NCI-H187 treated with DMSO at 0.1 percent for 48 hours (cell line): ENCODE results near the gene GRIFIN.
"Not testable (repeated sequence)": the region's sequence is repeated elsewhere in the genome, so short reads cannot be mapped to it uniquely, and the experiment has no call there.

Experiments
- DNase-seq: peaks from one replicate; lab custom pipeline; 2025; lab: John Stamatoyannopoulos, UW

Gene GRIFIN

DNA sequence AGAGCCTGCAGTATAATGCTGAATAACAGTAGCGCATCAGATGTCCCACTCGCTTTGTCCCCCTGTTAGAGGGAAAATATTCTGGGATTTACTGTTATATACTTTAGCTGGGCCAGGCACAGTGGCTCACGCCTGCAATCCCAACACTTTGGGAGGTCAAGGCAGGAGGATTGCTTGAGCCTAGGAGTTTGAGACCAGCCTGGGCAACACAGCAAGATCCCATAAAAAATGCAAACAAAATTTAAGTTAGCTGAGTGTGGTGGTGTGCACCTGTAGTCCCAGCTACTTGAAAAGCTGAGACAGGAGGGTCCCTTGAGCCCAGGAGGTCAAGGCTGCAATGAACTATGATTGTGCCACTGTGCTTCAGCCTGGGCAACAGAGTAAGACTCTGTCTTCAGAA, 22.3 kb downstream of the GRIFIN start:
- not testable (repeated sequence) for DNase-seq

DNA sequence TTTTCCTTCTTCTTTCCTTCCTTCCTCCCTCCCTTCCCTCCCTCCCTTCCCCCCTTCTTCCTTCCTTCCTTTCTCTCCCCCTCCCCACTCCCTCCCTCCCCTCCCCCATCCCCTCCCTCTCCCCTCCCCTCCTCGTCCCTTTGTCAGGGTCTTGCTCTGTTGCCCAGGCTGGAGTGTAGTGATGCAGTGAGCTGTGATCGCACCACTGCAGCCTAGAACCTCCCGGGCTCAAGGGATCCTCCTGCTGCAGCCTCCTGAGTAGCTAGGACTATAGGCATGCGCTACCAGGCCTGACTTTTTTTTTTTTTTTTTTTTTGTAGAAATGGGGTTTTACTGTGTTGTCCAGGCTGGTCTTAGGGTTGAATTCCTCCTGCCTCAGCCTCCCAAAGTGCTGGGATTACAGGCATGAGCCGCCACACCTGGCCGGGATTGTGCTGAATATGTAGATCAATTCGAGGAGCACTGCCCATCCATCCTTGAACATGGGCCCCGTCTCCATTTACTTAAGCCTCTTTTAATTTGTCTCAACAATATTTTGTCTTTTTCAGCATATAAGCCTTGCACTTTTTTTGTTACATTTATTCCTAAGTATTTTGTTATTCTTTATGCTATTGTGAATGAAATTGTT, 23.4 kb downstream of the GRIFIN start:
- no peak for DNase-seq

DNA sequence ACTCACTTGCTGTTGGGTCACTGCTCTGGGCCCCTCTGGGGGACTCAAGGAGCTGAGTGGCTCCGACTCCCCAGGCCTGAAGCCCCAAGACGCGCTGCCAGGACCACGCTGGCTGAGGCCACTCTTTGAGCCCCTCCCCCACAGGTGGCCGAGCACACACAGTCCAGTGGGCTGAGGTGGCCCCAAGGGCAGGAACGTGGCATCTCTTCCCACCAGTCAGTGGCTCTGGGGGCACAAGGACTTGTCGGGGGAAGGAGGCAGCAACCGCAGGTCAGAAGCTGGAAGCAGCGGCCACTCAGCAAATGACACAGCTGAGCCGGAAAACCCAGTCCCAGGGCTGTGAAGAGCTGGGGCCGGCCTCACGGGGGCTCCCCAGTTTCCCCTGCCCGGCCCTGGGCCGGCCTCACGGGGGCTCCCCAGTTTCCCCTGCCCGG, 24.1 kb downstream of the GRIFIN start:
- no peak for DNase-seq

DNA sequence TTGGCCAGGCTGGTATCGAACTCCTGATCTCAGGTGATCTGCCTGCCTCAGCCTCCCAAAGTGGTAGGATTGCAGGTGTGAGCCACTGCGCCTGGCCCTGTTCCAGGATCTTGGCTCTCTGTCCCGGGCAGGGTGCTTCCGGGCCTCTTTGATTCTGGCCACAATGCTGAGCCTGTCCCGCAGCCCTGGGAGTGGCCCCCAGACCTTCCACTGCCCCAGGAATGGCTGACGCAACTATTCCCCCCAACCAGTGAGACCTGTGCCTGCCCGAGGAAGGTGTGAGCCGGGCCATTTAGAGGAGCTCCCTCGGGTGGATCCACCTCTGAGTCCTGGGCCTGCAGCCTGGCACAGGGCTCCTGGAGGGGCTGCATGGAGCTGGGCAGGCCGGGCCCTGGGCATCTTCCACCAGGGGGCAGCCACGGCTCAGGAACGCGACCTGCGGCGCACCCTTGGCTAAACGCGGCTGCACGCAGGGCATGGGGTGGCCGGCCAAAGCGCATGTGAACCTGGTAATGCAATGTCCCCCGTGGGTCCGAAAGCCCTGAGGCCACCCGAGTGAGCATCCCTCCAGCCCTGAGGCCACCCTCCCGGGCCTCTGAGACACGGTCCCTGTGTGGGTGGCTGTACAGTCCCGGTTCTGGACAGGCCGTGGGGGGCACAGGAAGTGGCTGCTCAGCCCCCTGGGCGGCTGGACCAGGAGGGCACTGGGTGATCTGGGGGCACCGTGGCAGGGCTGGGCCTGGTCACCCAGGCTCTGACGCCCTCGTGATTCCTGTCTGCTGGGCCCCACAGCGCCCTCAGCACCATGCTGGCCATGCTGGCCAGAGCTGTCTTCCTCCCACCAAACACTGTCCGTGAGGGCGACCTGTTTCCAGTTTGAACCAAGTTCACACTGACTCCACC, 24.8 kb downstream of the GRIFIN start:
- DNase-seq, result no peak

DNA sequence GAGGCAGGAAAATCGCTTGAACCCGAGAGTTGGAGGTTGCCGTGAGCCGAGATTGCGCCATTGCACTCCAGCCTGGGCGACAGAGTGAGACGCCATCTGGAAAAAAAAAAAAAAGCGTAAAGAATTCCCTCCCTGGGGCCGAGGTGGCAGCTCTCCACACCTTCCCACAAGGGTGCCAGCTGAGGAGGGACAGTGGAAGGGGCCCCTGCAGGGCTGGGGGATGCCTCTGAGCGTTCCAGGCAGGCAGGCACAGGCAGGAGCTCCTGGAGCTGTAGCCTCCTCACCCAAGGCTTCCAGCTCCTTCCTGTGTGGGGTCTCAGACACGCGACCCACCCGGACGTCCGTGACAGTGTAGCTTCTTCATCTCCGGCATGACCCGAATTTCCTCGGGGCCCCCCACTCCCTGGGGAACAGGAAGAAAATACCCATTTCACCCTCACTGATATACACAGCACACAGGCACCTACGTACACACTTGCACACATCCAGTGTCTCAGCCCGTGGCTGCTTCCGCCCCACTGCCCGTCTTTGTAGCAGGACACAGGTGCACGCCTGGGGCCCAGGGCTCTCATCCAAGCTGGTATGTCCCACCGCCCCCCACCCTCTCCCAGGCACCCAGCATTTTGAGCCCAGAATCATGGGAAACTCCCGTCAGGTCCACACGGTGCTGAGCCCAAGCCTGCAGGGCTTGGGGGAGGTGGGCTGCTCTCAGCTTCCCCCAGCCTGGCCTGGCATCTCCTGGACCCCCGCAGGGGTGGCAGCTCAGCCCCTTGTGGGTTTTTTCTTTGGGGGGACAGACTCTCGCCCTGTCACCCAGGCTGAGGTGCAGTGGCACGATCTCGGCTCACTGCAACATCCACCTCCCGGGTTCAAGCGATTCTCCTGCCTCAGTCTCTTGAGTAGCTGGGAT, 25.7 kb downstream of the GRIFIN start:
- no peak for DNase-seq

DNA sequence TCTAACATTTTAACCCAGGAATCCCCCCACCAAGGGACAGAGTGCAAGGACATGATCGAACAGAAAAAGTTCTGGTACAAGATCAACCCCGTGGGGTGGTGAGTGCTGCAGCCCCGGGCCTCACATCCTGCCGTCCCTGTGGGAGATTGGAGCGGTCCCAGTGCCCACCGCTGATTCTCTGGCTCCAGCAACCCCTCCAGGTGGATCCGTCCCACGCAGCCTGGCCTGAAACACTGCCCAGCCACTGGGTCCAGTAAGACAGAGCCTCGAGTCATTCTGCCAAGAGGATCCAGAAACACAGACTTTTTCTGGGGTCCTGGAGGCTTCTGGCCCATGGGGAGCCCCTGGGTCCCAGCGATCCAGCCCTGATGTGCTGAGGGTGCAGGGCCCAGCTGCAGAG, 29.5 kb downstream of the GRIFIN start:
- no peak for DNase-seq

DNA sequence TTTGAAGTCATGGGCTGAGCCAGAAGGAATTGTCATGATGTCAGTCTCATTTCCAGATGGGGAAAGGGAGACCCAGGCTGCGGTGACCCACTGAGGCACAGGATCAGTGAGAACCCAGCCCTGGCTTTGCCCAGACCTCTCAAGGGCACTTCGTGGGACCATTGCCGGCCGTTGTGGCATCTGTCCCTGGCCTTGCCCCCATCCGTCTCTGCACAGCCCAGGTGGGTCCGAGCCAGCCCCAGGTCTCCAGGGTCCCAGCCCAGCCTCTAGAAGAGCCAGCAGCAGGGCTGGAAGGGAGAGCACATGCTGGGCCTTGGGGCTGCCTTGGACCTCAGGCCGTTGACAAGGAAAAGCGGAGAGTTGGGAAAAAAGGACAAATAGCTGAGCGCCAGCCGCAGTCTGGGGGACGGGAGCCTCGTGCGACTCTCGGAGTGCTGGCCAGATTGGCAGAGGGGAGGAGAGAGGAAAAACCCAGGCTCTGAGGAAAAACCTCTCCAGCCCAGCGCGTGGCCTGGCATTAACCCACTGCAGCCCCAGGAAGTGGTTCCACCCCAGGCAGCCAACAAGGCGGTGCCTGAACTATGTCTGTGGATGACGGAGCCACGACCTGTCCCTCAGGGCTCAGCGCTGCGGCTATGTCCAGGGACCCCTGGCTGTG, 30.2 kb downstream of the GRIFIN start:
- no peak for DNase-seq

DNA sequence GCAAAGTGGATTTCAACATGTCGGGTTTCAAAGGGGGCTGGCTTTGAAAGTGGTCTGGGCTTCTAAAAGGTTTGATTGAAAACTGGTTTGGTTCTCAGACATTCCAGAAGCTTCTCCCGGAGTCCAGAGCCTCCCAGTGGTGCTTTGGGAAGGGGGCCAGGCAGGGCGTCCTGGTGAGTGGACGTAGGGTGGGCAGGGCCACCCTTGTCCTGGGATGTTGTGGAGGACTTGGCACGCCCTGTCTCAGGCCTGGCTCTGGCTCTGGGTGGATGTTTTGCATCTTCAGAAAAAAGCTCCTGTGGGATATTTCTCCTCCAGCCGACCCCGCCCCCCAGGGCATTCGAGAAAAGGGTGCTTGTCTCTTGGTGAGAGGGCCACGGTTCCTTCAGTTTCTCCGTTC, 31.2 kb downstream of the GRIFIN start:
- DNase-seq, result no peak

DNA sequence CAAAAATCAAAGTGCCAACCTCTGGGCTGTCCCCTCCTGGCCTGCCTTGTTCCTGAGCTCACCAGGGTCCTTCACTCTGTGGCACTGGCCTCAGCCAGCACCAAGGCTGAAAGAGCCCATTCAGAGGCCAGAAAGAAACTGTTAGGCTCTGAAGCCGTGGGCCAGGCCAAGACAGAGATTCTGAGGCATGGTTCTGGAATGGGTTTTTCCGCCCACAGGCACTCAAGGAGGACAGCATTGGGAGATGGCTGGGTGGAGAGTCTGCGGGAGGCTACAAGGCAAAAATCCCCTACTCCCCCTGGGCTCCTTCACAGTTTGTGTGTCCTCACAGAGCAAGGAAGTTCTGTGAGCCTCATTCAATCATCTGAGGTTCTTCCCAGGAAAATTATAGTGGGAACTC, 31.7 kb downstream of the GRIFIN start:
- DNase-seq, result no peak

DNA sequence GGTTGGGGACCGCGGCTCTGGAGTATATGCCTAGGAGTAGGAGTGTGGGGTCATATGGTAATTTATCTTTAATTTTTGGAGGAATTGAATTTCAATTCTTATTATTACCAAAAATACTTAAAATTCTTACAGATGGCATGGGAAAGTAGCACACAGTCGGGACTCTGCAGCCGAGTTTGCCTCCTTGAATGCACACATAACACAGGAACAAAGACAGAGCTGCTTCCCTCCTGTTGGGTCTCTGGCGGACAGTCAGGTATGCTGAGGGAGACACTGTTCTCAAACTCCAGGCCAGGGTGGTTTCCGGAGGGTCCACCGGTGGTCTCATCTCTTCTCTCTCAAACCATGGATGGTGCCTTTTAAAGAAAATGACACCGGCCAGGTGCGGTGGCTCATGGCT, 32.7 kb downstream of the GRIFIN start:
- no peak for DNase-seq

DNA sequence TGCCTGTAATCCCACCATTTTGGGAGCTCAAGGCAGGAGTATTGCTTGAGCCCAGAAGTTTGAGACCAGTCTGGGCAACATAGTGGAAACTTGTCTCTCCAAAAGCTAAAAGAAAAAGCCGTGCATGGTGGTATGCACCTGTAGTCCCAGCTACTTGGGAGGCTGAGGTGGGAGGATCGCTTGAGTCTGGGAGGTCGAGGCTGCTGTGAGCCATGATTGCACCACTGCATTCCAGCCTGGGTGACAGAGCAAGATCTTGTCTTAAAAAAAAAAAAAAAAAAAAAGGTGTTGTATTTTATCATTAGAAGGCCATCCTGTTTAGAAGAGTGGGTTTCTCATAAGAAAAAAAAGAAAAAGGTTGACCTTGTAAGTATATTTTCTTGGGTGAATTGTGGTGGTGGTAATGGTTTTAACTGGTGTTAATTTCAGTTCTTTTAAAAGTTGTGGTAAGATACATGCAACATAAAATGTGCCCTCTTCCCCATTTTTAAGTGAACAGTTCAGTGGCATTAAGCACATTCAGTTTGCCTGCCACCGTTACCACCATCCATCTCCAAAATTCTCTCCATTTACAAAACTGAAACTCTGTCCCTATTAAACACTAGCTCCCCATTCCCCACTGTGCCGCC, 34.7 kb downstream of the GRIFIN start:
- no peak for DNase-seq

DNA sequence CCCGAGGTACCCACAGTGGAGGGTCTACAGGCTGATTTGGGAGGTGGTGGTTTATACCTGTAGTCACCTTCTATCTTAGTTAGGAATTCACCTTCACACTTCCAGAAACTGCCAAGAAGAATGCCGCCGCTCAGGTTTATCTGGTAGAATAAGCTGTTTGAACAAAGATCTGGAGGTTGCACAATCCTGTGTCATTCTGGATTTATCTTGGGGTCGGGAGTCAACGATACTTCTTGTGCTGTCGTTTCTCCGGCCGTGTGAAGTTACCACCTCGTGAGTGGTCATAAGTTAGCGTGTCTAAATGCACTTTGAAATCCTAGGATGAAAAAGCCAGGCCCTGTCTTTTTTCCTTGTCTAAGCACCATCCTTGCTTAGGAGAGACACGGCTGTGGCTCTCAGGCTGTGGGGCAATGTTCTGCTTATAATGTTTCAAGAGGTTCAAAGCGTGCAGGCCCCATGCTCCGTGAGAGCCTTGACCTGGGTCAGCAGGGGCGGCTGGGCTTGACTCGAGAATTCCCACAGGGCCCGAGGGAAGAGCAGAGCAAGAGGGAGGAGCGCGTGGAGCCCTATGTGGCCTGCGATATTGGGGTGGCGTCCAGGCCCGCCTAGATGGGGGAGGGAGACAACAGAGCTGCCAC, 35.5 kb downstream of the GRIFIN start:
- DNase-seq, result no peak

DNA sequence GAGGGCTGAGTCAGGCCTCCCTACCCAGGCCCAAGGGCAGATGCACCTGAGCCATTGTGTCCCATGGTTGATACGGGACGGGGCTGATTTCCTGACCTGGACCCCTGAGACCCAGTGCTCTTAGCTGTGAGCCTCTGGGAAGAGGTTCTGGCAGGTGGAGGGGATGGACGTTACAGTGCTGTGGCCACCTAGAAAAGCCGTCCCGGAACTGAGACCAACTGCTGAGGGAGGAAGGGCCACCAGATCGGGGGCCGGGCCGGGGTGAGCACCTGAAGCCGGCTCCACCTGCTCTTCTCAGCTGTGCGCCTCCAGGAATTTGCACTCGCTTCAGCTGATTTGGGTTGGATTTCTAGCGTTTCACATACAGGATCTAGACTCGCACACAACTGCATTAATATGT, 37.4 kb downstream of the GRIFIN start:
- DNase-seq, result no peak

DNA sequence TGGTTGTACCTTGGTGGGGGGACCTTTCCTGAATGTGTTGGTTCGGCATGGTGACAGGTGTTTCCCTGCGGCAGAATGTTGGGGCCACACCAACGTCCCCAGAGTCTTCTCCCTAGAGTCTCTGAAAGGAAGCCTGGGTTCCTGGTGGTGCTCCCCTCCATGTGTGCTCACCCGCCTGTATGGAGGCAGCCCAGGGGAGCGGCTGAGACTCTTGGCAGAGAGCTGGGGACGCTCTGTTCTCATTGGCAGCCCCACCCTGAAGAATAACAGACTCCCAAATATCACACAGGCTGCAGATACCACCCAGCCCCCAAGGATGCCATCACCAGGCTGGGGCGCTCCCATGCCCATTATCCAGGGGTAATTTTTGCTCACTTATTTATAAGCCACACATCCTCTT, 38.0 kb downstream of the GRIFIN start:
- no peak for DNase-seq

DNA sequence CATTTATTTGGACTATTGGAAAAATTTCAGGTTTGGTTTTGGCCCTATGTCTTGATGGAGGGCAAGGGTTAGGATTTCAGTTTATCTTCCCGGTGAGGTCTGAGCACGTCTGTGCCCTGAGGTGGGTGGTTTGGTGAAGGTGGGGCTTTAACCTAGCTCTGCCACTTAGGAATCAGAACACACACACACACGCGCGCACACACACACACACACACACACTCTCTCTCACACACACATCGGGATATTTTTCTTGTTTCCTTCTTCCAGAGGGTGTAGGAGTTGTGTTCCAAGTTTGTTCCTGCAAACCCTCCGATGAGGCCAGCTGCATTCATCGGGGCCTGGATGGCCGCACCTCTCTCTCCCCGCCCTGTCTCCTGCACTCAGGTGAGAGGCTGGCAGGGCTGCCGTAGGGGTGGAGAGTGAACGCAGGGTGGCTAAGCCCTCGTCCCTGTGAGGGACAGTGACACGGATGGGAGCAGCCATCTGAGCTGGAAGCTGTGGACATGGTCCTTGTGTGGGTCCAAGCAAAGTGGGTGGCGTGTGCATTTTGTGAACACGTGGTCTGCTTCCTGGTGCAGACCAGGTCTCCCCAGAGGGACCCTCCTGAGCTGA, 38.6 kb downstream of the GRIFIN start:
- DNase-seq, result no peak

DNA sequence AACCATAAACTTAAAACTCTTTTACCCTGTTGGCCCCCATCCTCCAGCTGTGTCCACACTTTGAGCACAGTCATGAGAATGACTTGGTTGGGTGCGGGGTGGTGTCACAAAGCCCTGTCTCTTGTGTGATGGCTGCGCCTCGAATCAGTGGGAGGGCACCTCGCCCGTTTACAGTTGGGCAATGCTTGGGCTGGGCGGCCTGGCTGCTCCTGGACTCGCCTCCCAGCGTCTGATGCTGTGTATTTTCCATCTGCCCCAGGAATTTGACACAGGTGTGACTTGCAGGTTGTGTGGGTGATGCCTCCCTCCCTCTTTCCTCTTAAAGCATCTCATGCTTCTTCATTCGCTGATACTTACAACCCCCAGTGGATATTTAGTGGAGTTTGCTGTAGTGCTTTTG, 39.1 kb downstream of the GRIFIN start:
- no peak for DNase-seq

DNA sequence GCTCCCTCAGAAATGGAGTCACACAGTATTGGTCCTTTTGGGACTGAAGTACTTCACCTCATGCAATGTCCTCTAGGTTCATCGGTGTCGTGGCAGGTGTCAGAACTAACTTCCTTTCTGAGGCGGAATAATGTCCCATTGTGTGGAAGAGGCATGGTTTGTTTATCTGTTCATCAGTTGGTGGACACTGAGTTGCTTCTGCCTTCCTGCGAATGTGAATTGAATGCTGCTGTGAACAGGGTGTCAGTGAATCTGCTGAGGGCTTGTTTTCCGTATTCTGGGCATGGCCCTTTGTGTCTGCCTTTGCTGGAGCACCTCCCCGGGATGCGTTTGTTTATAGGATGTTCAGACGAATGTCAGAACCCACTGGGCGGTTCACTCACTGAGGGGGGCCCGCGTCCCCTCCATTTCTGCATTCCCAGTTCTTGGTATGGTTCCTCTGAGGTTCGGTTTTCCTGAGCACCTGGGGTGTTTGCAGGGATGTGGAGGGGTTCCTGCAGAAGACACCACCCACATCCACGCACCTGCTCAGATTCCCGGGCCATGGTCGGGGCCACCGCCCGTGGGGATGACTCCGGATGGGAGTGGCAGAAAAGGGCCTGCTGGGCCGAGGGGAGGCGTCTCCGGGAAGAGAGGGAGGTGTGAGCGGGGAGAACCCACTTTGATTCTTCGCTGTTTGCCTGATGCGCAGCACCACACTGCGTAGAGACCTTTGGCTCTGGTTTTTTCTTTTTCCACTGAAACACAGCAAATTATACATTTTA, 39.7 kb downstream of the GRIFIN start:
- no peak for DNase-seq

DNA sequence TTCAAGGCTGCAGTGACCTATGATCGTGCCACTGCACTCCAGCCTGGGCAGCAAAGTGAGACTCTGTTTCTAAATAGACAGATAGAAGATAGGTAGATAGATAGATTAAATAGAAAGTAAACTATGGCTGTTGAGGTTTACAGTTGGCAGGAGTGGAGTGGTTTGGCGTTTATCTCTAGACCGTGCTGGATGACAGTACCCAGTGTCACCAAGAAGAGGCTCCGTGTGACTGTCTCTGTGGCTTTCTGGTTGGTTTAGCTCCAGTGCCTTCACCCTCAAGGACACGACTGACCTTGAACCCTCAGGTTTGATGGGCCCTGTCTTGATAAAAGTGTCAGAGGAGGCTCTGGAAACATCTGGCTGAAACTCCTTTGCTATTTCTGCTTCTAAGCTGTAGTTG, 41.1 kb downstream of the GRIFIN start:
- no peak for DNase-seq

DNA sequence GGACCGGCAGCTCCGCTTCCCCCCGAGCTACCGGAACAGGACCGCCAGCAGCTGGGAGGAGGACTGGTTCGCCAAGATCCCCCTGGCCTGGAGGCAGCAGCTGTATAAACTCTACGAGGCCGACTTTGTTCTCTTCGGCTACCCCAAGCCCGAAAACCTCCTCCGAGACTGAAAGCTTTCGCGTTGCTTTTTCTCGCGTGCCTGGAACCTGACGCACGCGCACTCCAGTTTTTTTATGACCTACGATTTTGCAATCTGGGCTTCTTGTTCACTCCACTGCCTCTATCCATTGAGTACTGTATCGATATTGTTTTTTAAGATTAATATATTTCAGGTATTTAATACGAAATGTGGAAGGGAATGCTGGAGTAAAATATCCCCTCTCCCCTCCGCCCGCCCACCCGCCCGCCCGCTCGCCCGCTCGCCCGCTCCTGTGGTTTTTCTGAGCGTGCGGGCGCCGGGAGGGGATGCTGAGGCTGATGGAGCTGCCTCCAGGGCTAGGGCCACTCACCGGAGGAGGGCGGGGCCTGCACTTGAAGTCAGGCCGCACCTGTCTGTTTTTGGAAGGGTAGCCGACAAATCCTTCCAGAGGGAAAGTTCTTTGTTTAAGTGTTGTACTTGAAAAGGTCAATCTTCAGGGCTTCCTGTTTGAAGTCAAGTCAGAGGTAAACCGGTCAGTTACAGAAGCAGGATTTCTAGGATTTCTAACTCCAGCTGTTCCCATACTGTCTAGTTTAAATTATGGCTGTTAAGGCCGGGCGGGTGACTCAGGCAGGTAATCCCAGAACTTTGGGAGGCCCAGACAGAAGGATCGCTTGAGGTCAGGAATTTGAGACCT, 42.3 kb downstream of the GRIFIN start:
- no peak for DNase-seq
